Smooth muscle cell of the coronary artery (primary cell): ENCODE data around the gene DOK3. TPM values are rescaled to one million over a fixed set of nuclear protein-coding genes. Genes with fewer than 3 reads are reported as not detected.

Source experiments
- total RNA-seq: library from RNA; depleted of rRNA; stranded (reverse); fragments of >200 nt; gene quantifications from 2 replicates; pipeline ENCODE4 v1.2.3, GENCODE V29; 2014; ENCODE audit warnings: low replicate concordance

The DOK3 gene, protein sequence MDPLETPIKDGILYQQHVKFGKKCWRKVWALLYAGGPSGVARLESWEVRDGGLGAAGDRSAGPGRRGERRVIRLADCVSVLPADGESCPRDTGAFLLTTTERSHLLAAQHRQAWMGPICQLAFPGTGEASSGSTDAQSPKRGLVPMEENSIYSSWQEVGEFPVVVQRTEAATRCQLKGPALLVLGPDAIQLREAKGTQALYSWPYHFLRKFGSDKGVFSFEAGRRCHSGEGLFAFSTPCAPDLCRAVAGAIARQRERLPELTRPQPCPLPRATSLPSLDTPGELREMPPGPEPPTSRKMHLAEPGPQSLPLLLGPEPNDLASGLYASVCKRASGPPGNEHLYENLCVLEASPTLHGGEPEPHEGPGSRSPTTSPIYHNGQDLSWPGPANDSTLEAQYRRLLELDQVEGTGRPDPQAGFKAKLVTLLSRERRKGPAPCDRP
- 0.90 and 0.94 TPM in 2 replicates for total RNA-seq

DNA sequence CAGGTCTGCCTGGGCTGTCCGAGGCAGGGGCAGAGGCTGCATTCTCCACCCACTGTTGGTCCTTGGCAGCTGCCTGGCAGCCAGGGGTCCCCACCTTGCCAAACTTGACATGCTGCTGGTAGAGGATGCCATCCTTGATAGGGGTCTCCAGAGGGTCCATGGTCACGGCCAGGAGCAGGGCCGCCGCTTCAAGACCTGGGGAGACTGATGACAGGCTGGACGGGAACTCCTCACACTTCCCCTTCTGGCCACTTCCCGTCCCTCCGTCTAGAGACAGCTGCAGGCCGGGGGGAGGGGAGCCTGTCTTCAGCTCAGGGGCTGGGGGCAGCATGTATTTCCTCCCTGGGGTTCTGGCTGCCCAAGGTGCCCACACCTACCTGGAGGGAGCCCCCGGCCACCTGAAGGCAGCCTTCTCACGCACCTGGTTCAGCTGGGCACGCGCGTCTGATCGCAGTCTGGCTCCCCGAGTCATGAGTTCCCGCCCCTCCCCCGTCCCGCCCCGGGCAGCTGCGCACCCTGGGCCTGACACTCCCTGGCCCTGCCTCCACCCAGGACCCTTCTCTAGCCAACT is at the start of gene DOK3:
Gene DOK3, minus strand, starts transcription at position 446 of the 571 bp plus-strand sequence. Its CDS starts 286 bp downstream, at position 160.

DNA sequence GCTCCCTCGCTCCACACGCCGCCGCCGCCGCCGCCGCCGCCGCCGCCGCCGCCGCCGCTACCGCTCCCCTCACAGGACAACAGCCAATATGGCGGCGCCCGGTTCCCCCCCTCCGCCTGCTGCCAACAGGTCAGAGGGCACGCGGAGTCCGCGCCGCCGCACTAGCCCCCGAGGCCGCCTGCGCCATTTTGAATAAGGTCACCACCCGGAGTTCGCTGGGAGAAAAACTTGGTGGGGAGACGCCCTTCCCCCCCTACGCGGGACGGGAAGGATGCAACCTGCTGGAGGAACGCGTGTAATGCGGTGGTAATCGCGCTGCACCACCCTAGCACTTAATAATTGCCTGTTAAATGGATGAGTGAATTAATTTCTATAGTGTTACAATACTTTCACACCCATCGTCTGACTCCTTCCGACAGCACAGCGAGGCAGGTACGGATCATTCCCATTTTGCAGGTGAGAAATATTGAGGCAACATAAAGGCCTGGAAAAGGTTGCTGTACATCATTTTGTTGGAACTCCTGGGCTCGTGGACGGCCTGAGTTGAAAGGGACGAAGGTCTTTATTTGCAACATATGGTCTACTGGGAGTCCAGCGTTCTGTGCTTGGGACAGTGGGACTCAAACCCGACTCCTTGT is 45.0 kb upstream of the DOK3 start, which contains the start of gene FAM193B:
Gene FAM193B, minus strand, starts transcription at position 90 of the 638 bp plus-strand sequence. CDS start 105 bp downstream, outside the sequence.

DNA sequence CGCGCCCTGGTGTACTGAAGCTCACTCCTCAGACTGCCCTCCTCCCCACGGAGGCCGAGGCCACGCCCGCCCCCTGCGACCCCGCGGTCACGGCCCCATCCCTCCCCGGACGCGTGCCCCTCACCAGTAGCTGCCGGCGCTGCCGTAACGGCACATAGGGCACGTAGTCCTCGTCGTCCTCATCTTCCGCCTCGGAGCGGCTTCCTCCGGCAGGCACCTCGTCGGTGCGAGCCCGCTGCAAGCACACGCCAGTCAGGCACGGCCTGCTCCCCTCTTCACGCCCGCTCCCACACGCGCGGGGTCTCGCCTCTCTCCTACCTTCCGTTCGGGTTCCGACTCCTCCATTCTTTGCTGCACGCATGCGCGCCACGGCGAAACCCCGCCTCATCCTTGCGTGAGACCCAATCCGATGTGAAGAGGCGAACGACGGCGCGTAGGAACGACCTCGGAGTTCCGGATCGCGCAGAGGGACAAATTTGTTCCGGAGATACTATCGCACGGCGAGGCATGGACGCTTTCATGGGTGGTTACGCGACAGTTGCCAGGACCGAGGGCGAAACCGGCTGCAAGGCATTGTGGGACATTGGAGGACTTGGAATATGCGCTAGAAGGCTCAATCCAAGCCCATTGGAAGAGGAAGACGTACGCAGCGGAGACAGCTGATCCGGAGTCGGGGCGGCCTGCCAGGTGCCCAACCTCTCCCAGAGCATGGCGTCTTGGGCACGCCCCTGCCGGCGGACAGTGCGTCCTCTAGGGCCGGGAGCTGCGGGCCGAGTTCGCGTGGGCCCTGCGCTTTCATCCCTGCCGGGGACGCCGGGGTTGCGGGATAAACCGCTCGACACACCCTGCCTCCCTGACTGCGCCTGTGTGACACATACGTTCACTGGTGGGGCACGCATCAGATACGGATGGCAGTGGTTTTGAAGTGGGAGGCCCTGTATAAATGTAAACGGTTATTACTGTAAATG is 7.3 kb upstream of the DOK3 start, which contains the start of gene DDX41:
Gene DDX41, minus strand, starts transcription at position 361 of the 968 bp plus-strand sequence. Its CDS starts 16 bp downstream, at position 345.

DNA sequence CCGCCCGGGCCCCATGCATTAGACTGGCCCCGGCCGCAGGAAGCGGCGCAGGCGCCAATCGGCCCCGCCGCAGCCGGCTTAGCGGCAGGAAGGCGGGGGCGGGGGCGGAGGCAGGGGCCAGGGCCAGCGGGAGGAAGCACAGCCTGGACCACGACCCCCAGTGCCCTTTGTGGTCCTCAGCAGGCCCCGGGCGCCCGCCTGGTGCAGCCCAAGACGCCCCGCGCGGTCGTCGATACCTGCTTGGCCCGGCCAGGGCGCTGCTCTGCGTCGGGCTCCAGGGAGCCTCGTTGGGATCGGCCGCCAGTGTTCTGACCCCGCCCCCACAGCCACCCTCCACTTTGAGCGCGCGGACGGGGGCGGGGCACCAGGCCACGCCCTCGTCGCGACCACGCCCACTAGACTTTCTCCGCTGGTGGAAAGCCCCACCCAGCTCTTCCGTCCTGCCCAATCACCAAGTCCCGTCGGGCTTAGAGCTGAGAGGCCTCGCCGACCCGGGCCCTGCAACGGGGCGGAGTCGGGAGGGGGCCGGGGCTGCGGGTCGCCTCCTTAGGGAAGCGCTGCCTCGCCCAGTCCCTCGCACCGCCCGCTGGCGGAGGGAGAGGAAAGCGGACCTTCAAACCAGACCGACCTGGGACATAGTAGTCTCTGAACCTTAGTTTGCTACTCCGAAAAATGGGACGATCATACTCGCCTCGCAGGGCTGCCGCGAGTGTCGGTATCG is 12.2 kb downstream of the DOK3 start, which contains the start of gene PDLIM7:
Gene PDLIM7, minus strand, starts transcription at position 313 of the 721 bp plus-strand sequence. CDS start 1,092 bp downstream, outside the sequence.

DNA sequence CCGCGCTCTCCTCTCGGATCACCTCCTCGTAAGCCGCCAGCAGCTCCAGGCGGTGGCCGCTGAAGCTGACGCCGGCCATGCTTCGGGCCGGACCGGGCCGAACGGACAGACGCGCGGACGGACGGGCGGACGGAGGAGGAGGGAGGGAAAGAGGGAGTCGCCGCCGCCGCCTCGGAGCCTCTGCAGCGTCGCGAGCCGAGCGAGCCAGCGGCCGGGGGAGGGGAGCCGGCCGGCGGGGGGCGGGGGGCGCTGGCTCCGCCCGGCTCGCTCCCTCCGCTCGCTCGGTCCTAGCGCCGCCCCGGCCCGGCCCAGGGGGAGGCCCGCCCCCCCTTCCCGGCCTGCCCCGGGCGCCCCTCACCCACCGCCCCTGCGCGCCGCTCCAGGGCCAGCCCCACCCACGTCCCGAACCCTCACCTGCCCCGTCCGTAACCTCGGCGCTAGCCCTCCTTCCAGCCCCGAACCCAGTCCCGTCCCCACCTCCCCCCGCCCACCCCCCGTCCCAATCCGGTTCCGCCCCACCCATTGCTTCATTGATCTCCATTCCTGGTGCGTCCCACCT is 36.1 kb downstream of the DOK3 start, which contains the start of gene DBN1:
Gene DBN1, minus strand, starts transcription at position 192 of the 559 bp plus-strand sequence. Its CDS starts 113 bp downstream, at position 79.

Other genes starting within 250 kb of the DOK3 start
- gene RAB24, start 206.1 kb downstream of the DOK3 start, total RNA-seq = 25.0 and 33.0 TPM in 2 replicates
- gene PRELID1, start 206.0 kb downstream of the DOK3 start, total RNA-seq = 50.7 and 125 TPM in 2 replicates
- 0.23 and 5.3 TPM in 2 replicates for gene MXD3, start 197.9 kb downstream of the DOK3 start, total RNA-seq
- gene LMAN2, start 158.2 kb downstream of the DOK3 start, total RNA-seq = 415 and 1,275 TPM in 2 replicates
- 1.8 and 2.3 TPM in 2 replicates for gene RGS14, start 151.9 kb downstream of the DOK3 start, total RNA-seq
- not detected in 2 replicates for gene SLC34A1, start 125.4 kb downstream of the DOK3 start, total RNA-seq
- not detected in 2 replicates for gene PFN3, start 109.2 kb downstream of the DOK3 start, total RNA-seq
- gene F12, start 100.3 kb downstream of the DOK3 start, total RNA-seq = 0.12 and 0.90 TPM in 2 replicates
- 18.3 and 18.8 TPM in 2 replicates for gene GRK6, start 83.2 kb downstream of the DOK3 start, total RNA-seq
- 2.0 and 6.4 TPM in 2 replicates for gene PRR7, start 63.0 kb downstream of the DOK3 start, total RNA-seq
- gene DBN1, start 36.2 kb downstream of the DOK3 start, total RNA-seq = 150 and 201 TPM in 2 replicates
- gene PDLIM7, start 12.2 kb downstream of the DOK3 start, total RNA-seq = 25.5 and 147 TPM in 2 replicates
- 138 and 249 TPM in 2 replicates for gene DDX41, start 7.1 kb upstream of the DOK3 start, total RNA-seq
- 18.0 and 21.5 TPM in 2 replicates for gene FAM193B, start 44.7 kb upstream of the DOK3 start, total RNA-seq
- 146 and 251 TPM in 2 replicates for gene TMED9, start 82.4 kb upstream of the DOK3 start, total RNA-seq
- gene B4GALT7, start 90.3 kb upstream of the DOK3 start, total RNA-seq = 29.0 and 45.6 TPM in 2 replicates